HepG2 (cell line): ENCODE results near the gene GFER. TPM values are rescaled to one million over a fixed set of nuclear protein-coding genes. Genes with fewer than 3 reads are reported as not detected.

Experiments used
- ARID4A ChIP-seq: sonication (generic); formaldehyde crosslinking; IDR thresholded peaks from 2 replicates; pipeline ENCODE4 v1.5.0; 2020; ENCODE audit warnings: mild to moderate bottlenecking, missing genetic modification reagents, borderline replicate concordance
- ASH2L ChIP-seq: fragments of 300-600, 200-600 bp; sonication (generic); IDR thresholded peaks from 2 replicates; pipeline ENCODE4 v1.7.0; 2017; ENCODE audit warnings: low read depth, mild to moderate bottlenecking, moderate library complexity, mixed read lengths, low read length; ENCODE audit not compliant: insufficient read length
- EHMT2 ChIP-seq: fragments of 200-600 bp; sonication (generic); IDR thresholded peaks from 2 replicates; pipeline ENCODE4 v1.7.0; 2017; ENCODE audit warnings: antibody characterized with exemption, low read depth, low read length, borderline replicate concordance
- FOXP4 ChIP-seq: sonication (generic); formaldehyde crosslinking; IDR thresholded peaks from 2 replicates; pipeline ENCODE4 v1.4.0; 2020; ENCODE audit warnings: missing genetic modification reagents
- GPN1 ChIP-seq: sonication (generic); formaldehyde crosslinking; IDR thresholded peaks from 2 replicates; pipeline ENCODE4 v1.5.1; 2020; ENCODE audit warnings: missing genetic modification reagents, borderline replicate concordance
- HINFP ChIP-seq: sonication (generic); formaldehyde crosslinking; IDR thresholded peaks from 2 replicates; pipeline ENCODE4 v1.4.0; 2020; ENCODE audit warnings: low read depth, mild to moderate bottlenecking, missing genetic modification reagents
- HOXA9 ChIP-seq: sonication (generic); formaldehyde crosslinking; IDR thresholded peaks from 2 replicates; pipeline ENCODE4 v1.8.1; 2022; ENCODE audit warnings: missing genetic modification reagents, mild to moderate bottlenecking, moderate library complexity, borderline replicate concordance
- KMT2A ChIP-seq: sonication (generic); formaldehyde crosslinking; IDR thresholded peaks from 2 replicates; pipeline ENCODE4 v1.4.0; 2020; ENCODE audit warnings: missing genetic modification reagents
- NFRKB ChIP-seq: fragments of 450-650 bp; IDR thresholded peaks from 2 replicates; pipeline ENCODE4 v1.6.1; 2017
- NR0B2 ChIP-seq: sonication (generic); formaldehyde crosslinking; IDR thresholded peaks from 2 replicates; pipeline ENCODE4 v1.4.0; 2020; ENCODE audit warnings: mild to moderate bottlenecking, missing genetic modification reagents
- PRDM10 ChIP-seq: sonication (generic); formaldehyde crosslinking; IDR thresholded peaks from 2 replicates; pipeline ENCODE4 v1.4.0; 2020; ENCODE audit warnings: low read depth, missing genetic modification reagents
- SMAD1 ChIP-seq: sonication (generic); formaldehyde crosslinking; IDR thresholded peaks from 2 replicates; pipeline ENCODE4 v1.4.0; 2020; ENCODE audit warnings: missing genetic modification reagents, low read depth, mild to moderate bottlenecking, borderline replicate concordance
- ZBTB42 ChIP-seq: sonication (generic); formaldehyde crosslinking; IDR thresholded peaks from 2 replicates; pipeline ENCODE4 v1.5.0; 2020; ENCODE audit warnings: mild to moderate bottlenecking, missing genetic modification reagents
- ZIK1 ChIP-seq: sonication (generic); formaldehyde crosslinking; IDR thresholded peaks from 2 replicates; pipeline ENCODE4 v1.5.0; 2020; ENCODE audit warnings: mild to moderate bottlenecking, low read depth, missing genetic modification reagents, borderline replicate concordance
- ZNF777 ChIP-seq: sonication (generic); formaldehyde crosslinking; IDR thresholded peaks from 2 replicates; pipeline ENCODE4 v1.4.0; 2020; ENCODE audit warnings: missing genetic modification reagents
- ZNF878 ChIP-seq: sonication (generic); formaldehyde crosslinking; IDR thresholded peaks from 2 replicates; pipeline ENCODE4 v1.8.1; 2023; ENCODE audit warnings: mild to moderate bottlenecking, missing genetic modification reagents, moderate library complexity
- polyA plus RNA-seq, 8 experiments: library from polyadenylated mRNA; depleted of rRNA in 3 of 8; stranded (reverse) in 7 of 8; unstranded in 1 of 8; fragments of >200 nt; fragmentation: Illumina TruSeq in 4 of 8; extraction: Trizol in 4 of 8; gene quantifications; 2 replicates each; pipeline versions ENCODE4 v1.2.1 to v1.2.3, GENCODE V29; 2011 to 2016; ENCODE audit warnings: low read depth in 4 of 8, missing spikeins in 1 of 8, mixed read lengths in 1 of 8; ENCODE audit not compliant: insufficient read depth in 1 of 8
- total RNA-seq, 5 experiments: library from RNA; depleted of rRNA; stranded (reverse); fragments of >200 nt; fragmentation: Illumina TruSeq; extraction: Trizol; gene quantifications; 2 replicates each; pipeline ENCODE4 v1.2.3, GENCODE V29; 2016; ENCODE audit warnings: low read depth in 1 of 5

GFER gene
- total and polyA plus RNA-seq, 2 of the 13 experiments (the other 11 are each of a cell fraction or from before 2014, with no cell fraction given), result 28.6 to 71.7 TPM

- TF ChIP-seq PRDM10 (CRISPR knock-in tag) (no peak), FOXP4 (no peak), ZNF878 (CRISPR knock-in tag) (no peak), HOXA9 (CRISPR knock-in tag) (peak; percentile 35; the same call in 1 of the 2 replicates), SMAD1 (CRISPR knock-in tag) (no peak), GPN1 (no peak), ARID4A (CRISPR knock-in tag) (peak; percentile 91), KMT2A (CRISPR knock-in tag) (0 out of 2 replicates have a peak, but pooled peaks have one; percentile 60), ZIK1 (CRISPR knock-in tag) (no peak; the same call in 1 of the 2 replicates), ZNF777 (CRISPR knock-in tag) (no peak), ASH2L (peak; percentile 49), ZBTB42 (no peak; the same call in 1 of the 2 replicates), NR0B2 (CRISPR knock-in tag) (0 out of 2 replicates have a peak, but pooled peaks have one; percentile 61), NFRKB (no peak), HINFP (peak; percentile 64; the same call in 1 of the 2 replicates), EHMT2 (no peak)
These were observed 26.0 kb downstream of the GFER start, which contains the start of gene ZNF598 (continued) for GRCh38 chr16:2009791-2010510.
